HG03097 (cell line): ENCODE data around the gene NFYC.

Experiments
- ATAC-seq: cut with Tn5 transposase; IDR thresholded peaks from one replicate; pipeline ENCODE4 v1.9.1; 2021; ENCODE audit not compliant: unreplicated experiment, low FRiP score

NFYC gene

GRCh38 chr1:40777224-40777970, 85.9 kb downstream of the NFYC start:
- ATAC-seq, result no peak

DNA sequence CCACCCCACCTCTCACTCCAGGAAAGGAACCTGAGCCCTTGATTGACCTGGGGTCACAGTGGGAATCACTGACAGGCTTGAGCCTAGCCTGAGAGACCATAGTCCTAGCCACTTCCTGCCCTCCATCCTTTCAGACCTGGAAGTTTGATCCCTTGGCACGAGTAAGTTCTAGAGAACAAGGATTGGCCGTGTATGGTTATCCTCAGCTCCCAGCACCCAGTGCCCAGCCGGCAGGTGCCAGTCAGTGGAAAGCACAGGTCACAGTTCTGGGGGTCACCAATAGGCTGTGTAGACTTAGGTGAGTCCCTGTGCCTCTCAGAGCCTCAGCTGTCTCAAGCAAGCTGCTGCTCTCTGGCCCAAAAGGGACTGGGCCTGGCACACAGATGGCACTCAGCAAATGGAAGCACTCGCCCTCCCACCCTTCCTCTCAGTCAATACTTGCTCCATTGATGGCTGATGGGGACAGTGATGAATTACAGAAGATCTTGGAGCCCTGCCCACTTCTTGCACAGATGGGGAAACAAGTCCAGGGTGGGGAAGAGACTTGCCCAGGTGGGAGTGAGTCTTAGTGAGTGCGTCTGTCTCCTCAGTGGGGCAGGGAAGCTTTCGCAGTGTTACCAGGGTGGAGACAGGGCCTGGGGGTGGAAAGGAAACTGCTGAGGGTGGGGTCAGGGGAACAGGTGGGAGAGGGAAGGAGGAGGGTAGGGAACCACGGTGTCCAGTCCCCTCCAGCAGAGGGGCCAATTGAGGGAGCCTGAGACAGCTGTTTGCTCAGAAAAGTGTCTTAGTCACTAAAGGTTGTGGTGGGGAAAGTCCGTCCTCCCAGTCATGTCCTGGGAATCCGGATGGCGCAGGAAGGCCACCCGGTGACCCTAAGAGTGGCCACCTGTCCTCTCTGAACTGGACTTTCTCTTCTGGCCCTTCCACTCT, 89.4 kb downstream of the NFYC start:
- no peak for ATAC-seq

GRCh38 chr1:40781608-40781971, 90.1 kb downstream of the NFYC start:
- ATAC-seq, result no peak

DNA sequence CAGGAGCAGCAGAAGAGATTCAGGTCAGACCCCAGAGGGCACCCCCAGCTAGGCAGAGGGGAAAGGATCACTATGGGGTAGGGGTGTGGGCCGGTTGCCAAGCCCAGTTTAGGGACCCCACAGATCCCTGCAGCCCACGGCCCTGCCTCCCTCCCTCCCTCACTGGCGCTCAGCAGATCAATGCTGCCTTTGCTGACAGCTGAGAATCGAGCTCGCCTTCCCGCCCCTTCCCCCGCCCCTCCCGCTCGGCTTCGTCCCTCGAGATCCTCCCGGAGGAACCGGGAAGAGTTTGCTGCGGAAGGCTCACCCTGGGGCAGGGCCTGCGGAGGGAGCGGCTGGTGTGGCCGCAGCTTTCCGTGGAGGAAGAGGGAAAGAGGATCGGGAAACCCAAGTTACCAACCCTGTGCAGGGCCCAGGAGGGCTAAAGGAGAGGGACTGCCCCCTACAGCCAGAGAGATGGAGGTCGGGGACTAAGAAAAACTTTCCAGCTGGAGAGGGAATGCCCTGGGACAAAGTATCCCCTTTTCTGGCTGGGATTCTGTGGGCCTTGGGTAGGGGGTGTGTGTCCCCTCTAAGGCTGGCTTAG, 91.0 kb downstream of the NFYC start:
- no peak for ATAC-seq

DNA sequence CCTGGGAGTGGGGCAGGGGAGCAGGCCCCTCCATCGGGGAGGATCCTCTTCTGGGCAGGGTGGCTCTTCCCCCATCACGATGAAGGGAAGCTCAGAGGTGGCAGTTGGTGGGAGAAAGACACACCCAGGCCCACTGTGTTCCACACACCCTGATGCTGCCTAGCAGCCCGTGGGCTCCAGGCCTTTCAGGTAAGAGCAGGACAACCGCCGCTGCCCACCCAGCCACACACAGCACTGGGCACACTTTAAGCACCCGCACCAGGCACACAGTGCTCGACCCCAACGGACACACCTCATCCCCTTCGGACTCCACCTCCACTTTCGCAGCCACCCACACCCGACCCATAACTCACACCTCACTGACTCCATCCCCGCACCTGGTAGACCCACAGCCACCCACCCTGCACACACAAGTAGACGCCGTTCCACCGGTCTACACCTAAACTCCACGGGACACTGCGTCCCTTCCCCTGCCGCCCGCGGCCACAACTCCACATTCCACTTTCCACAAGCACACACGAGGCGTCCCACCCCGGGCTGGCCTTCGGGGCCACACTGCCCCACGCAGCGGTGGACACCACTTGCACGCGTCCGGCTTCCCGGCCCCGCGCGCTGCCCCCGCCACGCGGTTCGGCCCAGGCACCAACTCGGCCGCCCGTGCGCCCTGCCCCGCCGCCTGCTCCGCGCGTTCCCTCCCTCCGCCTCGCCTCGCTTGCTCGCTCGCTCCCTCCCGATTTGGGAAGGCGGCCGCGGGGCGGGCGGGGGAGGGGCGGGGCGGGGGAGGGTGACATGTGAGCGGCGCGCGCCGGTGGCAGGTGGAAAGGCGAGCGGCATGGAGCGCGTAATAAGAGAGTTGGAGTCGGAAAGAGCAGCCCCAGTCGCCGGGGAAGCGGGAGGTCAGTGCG, 91.7 kb downstream of the NFYC start, which contains the start of gene KCNQ4:
TSS of gene KCNQ4 (plus strand) at position 787 of the 905 bp plus-strand sequence. CDS start 307 bp downstream, outside the sequence.
- ATAC-seq, result no peak

DNA sequence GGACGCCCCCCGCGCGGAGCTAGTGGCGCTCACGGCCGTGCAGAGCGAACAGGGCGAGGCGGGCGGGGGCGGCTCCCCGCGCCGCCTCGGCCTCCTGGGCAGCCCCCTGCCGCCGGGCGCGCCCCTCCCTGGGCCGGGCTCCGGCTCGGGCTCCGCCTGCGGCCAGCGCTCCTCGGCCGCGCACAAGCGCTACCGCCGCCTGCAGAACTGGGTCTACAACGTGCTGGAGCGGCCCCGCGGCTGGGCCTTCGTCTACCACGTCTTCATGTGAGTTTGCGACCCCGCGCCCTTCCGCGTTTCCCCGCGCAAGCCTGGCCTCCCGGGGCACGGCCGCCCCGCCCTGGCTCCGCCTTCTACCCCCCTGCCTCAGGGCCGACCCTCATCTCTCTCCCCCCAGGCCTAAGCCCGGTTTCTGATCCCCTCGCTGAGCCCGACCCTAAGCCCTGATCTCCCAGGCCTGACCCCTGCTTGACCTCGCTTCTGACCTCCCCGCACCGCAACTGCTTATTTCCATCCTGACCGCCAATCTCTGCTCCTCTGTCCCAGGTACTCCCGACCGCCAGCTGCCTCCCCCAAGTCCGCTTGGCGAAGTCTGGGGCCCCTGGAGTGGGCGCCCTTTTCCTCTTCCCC, 92.8 kb downstream of the NFYC start:
- ATAC-seq, result no peak

DNA sequence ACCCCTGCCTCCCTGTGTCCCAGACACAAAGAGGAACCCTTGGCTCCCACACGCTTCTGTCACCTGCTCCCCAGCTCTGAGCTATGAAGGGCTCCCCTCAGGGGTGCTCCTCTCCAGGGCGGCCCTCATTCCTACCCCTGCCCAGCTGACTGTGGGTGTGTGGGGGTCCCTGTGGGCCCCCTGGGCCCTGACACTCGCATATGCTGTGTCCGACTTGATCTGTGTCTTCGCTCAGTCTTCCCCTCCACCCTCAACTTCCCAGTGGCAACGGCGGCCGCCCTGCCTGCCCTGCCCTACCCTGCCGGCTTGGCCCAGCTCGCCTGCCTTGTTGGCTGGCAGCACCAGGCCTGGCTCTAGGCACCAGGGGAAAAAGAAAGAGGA, 93.3 kb downstream of the NFYC start:
- no peak for ATAC-seq

DNA sequence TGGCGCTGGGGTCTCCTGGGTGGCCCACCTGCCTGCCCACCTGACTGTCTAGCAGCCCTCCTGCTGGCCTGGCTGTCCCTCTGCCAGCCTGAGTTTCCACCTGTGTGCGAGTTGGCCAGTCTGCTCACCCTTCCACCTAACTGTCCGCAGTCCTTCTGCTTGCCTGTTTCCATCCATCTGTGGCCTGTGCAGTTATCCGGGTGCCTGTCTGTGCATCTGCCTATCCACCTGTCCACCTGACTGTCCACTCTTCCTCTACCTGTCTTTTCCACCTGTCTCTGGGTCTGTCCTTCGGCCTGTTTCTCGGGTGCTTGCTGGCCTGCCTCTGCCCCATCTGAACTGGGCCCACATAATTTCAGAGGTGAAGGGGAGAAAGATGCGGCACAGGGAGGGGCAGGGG, 93.9 kb downstream of the NFYC start:
- ATAC-seq, result no peak

- no peak for ATAC-seq
These were observed 94.9 kb downstream of the NFYC start for GRCh38 chr1:40786171-40786994.

GRCh38 chr1:40786995-40787705, 95.6 kb downstream of the NFYC start:
- ATAC-seq, result no peak

DNA sequence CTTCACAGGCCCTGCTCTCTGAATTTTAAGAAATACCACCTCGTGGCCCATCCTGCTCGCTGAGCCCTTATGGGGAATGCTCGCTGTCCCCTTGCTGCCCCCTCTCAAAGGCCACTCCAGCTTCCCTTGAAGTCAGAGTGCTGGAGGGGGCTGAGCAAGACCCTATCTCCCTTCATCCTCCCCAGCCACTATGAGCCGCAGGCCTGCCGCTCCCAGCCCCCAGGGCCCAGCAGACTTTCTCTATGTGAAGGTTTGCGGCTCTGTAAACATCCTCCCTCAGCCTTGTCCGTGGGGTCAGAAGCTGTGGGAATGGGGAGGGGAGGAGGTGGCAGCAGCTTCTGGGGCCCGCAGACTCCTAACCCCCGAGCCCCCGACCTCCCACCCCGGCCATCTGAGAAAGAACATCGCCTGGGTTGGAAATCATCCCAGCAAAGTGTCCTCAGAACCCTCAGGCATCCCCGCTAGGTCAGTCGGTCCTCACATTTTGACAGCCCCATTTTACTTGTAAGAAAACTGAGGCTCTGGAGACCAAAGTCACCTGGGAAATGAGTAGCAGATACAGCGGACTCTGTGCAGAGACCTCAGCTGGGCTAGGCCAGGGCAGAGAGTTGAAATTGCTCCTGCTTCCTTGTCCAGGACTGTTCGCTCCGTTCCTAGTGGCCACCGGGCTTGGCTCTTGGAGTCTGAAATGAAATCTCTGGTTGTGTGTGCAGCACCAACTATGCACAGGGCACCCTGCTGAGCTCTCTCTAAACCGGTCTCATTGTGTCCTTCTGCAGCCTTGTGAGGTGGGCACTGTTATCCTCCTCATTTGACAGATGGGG, 96.4 kb downstream of the NFYC start:
- no peak for ATAC-seq

DNA sequence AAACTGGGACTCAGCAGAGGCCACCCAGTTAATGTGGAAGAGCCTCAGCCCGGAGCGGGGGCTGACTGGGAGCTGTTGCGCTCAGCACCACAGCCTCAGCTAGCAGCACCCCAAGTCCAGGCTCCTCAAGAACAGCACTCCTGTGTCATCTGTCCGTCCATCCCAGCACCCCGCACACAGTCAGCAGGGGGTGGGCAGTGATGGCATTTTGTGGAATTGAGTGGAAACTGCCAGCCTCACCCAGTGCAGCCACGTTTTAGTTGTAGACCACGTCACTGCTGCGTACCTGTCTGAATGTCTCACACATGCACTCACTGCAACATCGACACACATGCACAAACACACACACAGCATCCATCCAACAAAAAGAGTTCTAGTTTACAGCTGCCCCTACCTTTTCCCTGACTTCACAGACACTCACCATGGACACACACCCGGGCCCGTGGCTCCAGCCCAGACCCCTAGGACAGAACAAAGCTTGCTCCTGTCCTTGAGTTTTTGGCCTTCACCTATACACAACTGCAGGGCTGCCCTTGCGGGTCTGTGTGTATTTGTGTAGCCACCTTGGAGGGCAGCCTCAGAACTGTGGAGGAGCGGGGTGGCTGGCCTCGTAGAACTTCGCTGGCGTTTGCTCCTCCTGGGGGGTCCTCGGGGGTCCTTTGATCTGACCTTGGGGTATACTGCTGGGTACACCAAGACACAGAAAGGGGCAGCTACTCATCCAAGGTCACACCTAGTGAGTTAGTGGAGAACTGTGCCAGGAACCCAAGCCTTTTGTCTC, 97.2 kb downstream of the NFYC start:
- no peak for ATAC-seq

GRCh38 chr1:40789342-40789598, 97.8 kb downstream of the NFYC start:
- no peak for ATAC-seq

GRCh38 chr1:40789661-40790430, 98.3 kb downstream of the NFYC start:
- no peak for ATAC-seq

DNA sequence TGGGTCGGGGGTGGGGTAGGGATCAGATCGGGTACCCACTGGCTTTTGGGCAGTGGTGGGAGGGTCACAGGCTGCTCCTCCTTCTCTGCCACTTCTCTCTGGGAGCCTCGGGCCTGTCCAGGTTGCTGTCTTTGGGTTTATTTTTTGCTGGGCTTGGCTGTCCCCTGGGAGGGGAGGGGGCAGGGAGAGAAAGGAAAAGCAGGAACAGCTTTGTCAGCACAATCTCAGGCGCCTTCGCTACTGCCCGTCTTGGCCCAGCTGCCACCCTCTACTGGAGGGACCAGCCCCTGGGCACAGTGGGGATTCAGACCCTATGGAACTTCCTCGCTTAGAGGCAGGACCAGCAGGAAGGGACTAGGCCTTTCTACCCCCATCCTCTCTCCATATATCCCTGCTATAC, 100.5 kb downstream of the NFYC start:
- ATAC-seq, result no peak

- ATAC-seq, result no peak
These were observed 102.1 kb downstream of the NFYC start for GRCh38 chr1:40793617-40794016.
